HG02852 (cell line): ENCODE results near the gene FBN1.

Source experiments
- ATAC-seq: cut with Tn5 transposase; IDR thresholded peaks from one replicate; pipeline ENCODE4 v1.9.1; 2021; ENCODE audit warnings: mild to moderate bottlenecking, moderate library complexity; ENCODE audit not compliant: unreplicated experiment

Gene FBN1

GRCh38 chr15:48582452-48583247 lies 62.9 kb downstream of the FBN1 start:
- ATAC-seq, result no peak

GRCh38 chr15:48581219-48581618 lies 64.3 kb downstream of the FBN1 start:
- no peak for ATAC-seq

GRCh38 chr15:48580736-48581135 lies 64.8 kb downstream of the FBN1 start:
- no peak for ATAC-seq

- ATAC-seq, result no peak
These were observed 65.4 kb downstream of the FBN1 start for GRCh38 chr15:48579945-48580671.

GRCh38 chr15:48578965-48579364 lies 66.5 kb downstream of the FBN1 start:
- ATAC-seq, result no peak

GRCh38 chr15:48577469-48577868 lies 68.0 kb downstream of the FBN1 start:
- no peak for ATAC-seq

- no peak for ATAC-seq
These were observed 71.3 kb downstream of the FBN1 start for GRCh38 chr15:48574187-48574586.

GRCh38 chr15:48573780-48574179 lies 71.7 kb downstream of the FBN1 start:
- ATAC-seq, result no peak

- ATAC-seq, result no peak
These were observed 72.7 kb downstream of the FBN1 start for GRCh38 chr15:48572823-48573222.

GRCh38 chr15:48571510-48571909 lies 74.0 kb downstream of the FBN1 start:
- no peak for ATAC-seq

GRCh38 chr15:48570822-48571221 lies 74.7 kb downstream of the FBN1 start:
- no peak for ATAC-seq

GRCh38 chr15:48569591-48570302 lies 75.8 kb downstream of the FBN1 start:
- no peak for ATAC-seq

GRCh38 chr15:48566668-48567067 lies 78.8 kb downstream of the FBN1 start:
- no peak for ATAC-seq

- no peak for ATAC-seq
These were observed 79.7 kb downstream of the FBN1 start for GRCh38 chr15:48565560-48566482.

GRCh38 chr15:48564690-48565089 lies 80.8 kb downstream of the FBN1 start:
- ATAC-seq, result no peak

GRCh38 chr15:48563934-48564333 lies 81.6 kb downstream of the FBN1 start:
- ATAC-seq, result no peak

- peak; percentile 78 for ATAC-seq
These were observed 85.0 kb downstream of the FBN1 start for GRCh38 chr15:48560321-48561051.

GRCh38 chr15:48559285-48559684 lies 86.2 kb downstream of the FBN1 start:
- ATAC-seq, result no peak

- no peak for ATAC-seq
These were observed 87.3 kb downstream of the FBN1 start for GRCh38 chr15:48558226-48558625.

- ATAC-seq, result no peak
These were observed 88.2 kb downstream of the FBN1 start for GRCh38 chr15:48557335-48557734.
